HG03135 (cell line): Measurements from ENCODE around the gene TRAPPC12.
A peak's percentile ranks its signal among the peaks of the same experiment; 100 is the strongest.

Experiments used
- ATAC-seq: cut with Tn5 transposase; IDR thresholded peaks from one replicate; pipeline ENCODE4 v1.9.1; 2021; ENCODE audit warnings: mild to moderate bottlenecking, moderate library complexity; ENCODE audit not compliant: unreplicated experiment

TRAPPC12 gene

GRCh38 chr2:3405876-3406275 is 26.4 kb downstream of the TRAPPC12 start:
- no peak for ATAC-seq

GRCh38 chr2:3406501-3406900 is 27.0 kb downstream of the TRAPPC12 start:
- no peak for ATAC-seq

- ATAC-seq: no peak
These were observed 29.3 kb downstream of the TRAPPC12 start for GRCh38 chr2:3408781-3409180.

GRCh38 chr2:3409627-3410170 is 30.2 kb downstream of the TRAPPC12 start:
- no peak for ATAC-seq

GRCh38 chr2:3411103-3411502 is 31.6 kb downstream of the TRAPPC12 start:
- ATAC-seq: no peak

- ATAC-seq: no peak
These were observed 34.2 kb downstream of the TRAPPC12 start for GRCh38 chr2:3413697-3414096.

- ATAC-seq: no peak
These were observed 34.8 kb downstream of the TRAPPC12 start for GRCh38 chr2:3414133-3414860.

GRCh38 chr2:3418766-3419404 is 39.4 kb downstream of the TRAPPC12 start:
- no peak for ATAC-seq

- ATAC-seq: no peak
These were observed 40.7 kb downstream of the TRAPPC12 start for GRCh38 chr2:3420076-3420768.

GRCh38 chr2:3420769-3421397 is 41.4 kb downstream of the TRAPPC12 start:
- ATAC-seq: no peak

GRCh38 chr2:3421580-3421979 is 42.1 kb downstream of the TRAPPC12 start:
- ATAC-seq: no peak

- ATAC-seq: peak; percentile 47
These were observed 42.8 kb downstream of the TRAPPC12 start for GRCh38 chr2:3422161-3422779.

GRCh38 chr2:3423492-3424170 is 44.1 kb downstream of the TRAPPC12 start:
- ATAC-seq: no peak

GRCh38 chr2:3424171-3424795 is 44.8 kb downstream of the TRAPPC12 start:
- no peak for ATAC-seq

- no peak for ATAC-seq
These were observed 47.1 kb downstream of the TRAPPC12 start for GRCh38 chr2:3426615-3427014.

- no peak for ATAC-seq
These were observed 47.8 kb downstream of the TRAPPC12 start for GRCh38 chr2:3427272-3427671.

GRCh38 chr2:3428577-3428976 is 49.1 kb downstream of the TRAPPC12 start:
- ATAC-seq: no peak

- ATAC-seq: no peak
These were observed 49.6 kb downstream of the TRAPPC12 start for GRCh38 chr2:3429066-3429610.

GRCh38 chr2:3430172-3430571 is 50.7 kb downstream of the TRAPPC12 start:
- no peak for ATAC-seq
